ENCODE measurements around the gene TTC17.
"Not testable (repeated sequence)": the region's sequence is repeated elsewhere in the genome, so short reads cannot be mapped to it uniquely, and the experiment has no call there.

The TTC17 gene

GRCh38 chr11:43458486-43458885, 99.8 kb downstream of the TTC17 start:
- DNase-seq (ENCODE audit: low read depth) = no peak
- no peak for TF ChIP-seq CTCF (conservative IDR thresholded peaks at IDR 0.05; ENCODE audit: low read depth, low read length)
- no peak overlapping the region for H3K4me3 ChIP-seq (ENCODE audit: low read depth, low read length)

- no peak for TF ChIP-seq CTCF (conservative IDR thresholded peaks at IDR 0.05; ENCODE audit: low read depth, low read length)
- H3K4me3 ChIP-seq (ENCODE audit: low read depth, low read length) = no peak overlapping the region
- no peak for DNase-seq (ENCODE audit: low read depth)
Measured at GRCh38 chr11:43459246-43459645, 100.5 kb downstream of the TTC17 start.

- no peak for DNase-seq (ENCODE audit: low read depth)
- no peak for TF ChIP-seq CTCF (conservative IDR thresholded peaks at IDR 0.05; ENCODE audit: low read depth, low read length)
- no peak overlapping the region for H3K4me3 ChIP-seq (ENCODE audit: low read depth, low read length)
Measured at GRCh38 chr11:43462359-43462758, 103.6 kb downstream of the TTC17 start.

GRCh38 chr11:43467958-43468357, 109.2 kb downstream of the TTC17 start:
- no peak overlapping the region for H3K4me3 ChIP-seq (ENCODE audit: low read depth, low read length)
- peak; percentile 5 for DNase-seq (ENCODE audit: low read depth)
- TF ChIP-seq CTCF (conservative IDR thresholded peaks at IDR 0.05; ENCODE audit: low read depth, low read length) = no peak

GRCh38 chr11:43477491-43477890, 118.8 kb downstream of the TTC17 start:
- DNase-seq (ENCODE audit: low read depth); H3K4me3 ChIP-seq (ENCODE audit: low read depth, low read length): not testable (repeated sequence)

- no peak overlapping the region for H3K4me3 ChIP-seq (ENCODE audit: low read depth, low read length)
- TF ChIP-seq CTCF (conservative IDR thresholded peaks at IDR 0.05; ENCODE audit: low read depth, low read length) = no peak
- DNase-seq (ENCODE audit: low read depth) = peak; percentile 65
Measured at GRCh38 chr11:43486141-43486540, 127.4 kb downstream of the TTC17 start.

GRCh38 chr11:43489869-43490465, 131.2 kb downstream of the TTC17 start:
- no peak overlapping the region for H3K4me3 ChIP-seq (ENCODE audit: low read depth, low read length)

More at GRCh38 chr11:43489869-43490465, 131.2 kb downstream of the TTC17 start:
- TF ChIP-seq CTCF (conservative IDR thresholded peaks at IDR 0.05; ENCODE audit: low read depth, low read length) = no peak
- no peak for DNase-seq (ENCODE audit: low read depth)
